Measurements from ENCODE around the gene SEMA4D.

The SEMA4D gene

GRCh38 chr9:89408628-89409101 is 89.2 kb downstream of the SEMA4D start:
- DNase-seq = no peak

GRCh38 chr9:89407070-89407469 is 90.8 kb downstream of the SEMA4D start:
- no peak for DNase-seq

GRCh38 chr9:89405826-89406225 is 92.1 kb downstream of the SEMA4D start:
- DNase-seq = no peak

- no peak for DNase-seq
Observed at GRCh38 chr9:89404074-89404473, 93.8 kb downstream of the SEMA4D start.

- DNase-seq = no peak
Observed at GRCh38 chr9:89402695-89403427, 95.1 kb downstream of the SEMA4D start.

GRCh38 chr9:89400403-89401116 is 97.4 kb downstream of the SEMA4D start:
- no peak for DNase-seq

- no peak for DNase-seq
Observed at GRCh38 chr9:89398621-89399020, 99.3 kb downstream of the SEMA4D start.

- no peak for DNase-seq
Observed at GRCh38 chr9:89397471-89397870, 100.4 kb downstream of the SEMA4D start.

- no peak for DNase-seq
Observed at GRCh38 chr9:89395931-89396710, 101.8 kb downstream of the SEMA4D start.

- DNase-seq = no peak
Observed at GRCh38 chr9:89394412-89394811, 103.5 kb downstream of the SEMA4D start.

- DNase-seq = no peak
Observed at GRCh38 chr9:89391585-89391984, 106.3 kb downstream of the SEMA4D start.

- DNase-seq = no peak
Observed at GRCh38 chr9:89390578-89391116, 107.3 kb downstream of the SEMA4D start.

GRCh38 chr9:89390068-89390555 is 107.8 kb downstream of the SEMA4D start:
- DNase-seq = no peak

GRCh38 chr9:89388868-89389177 is 109.1 kb downstream of the SEMA4D start:
- DNase-seq = no peak

- no peak for DNase-seq
Observed at GRCh38 chr9:89388084-89388867, 109.6 kb downstream of the SEMA4D start.

- no peak for DNase-seq
Observed at GRCh38 chr9:89387197-89387849, 110.6 kb downstream of the SEMA4D start.

GRCh38 chr9:89386797-89387196 is 111.1 kb downstream of the SEMA4D start:
- DNase-seq = no peak

- DNase-seq = no peak
Observed at GRCh38 chr9:89386206-89386605, 111.7 kb downstream of the SEMA4D start.

GRCh38 chr9:89384783-89385182 is 113.1 kb downstream of the SEMA4D start:
- DNase-seq = no peak

- DNase-seq = no peak
Observed at GRCh38 chr9:89383721-89384300, 114.1 kb downstream of the SEMA4D start.

GRCh38 chr9:89383030-89383720 is 114.7 kb downstream of the SEMA4D start:
- no peak for DNase-seq

Measured in NCI-H187 (cell line).